ENCODE data around the gene PPP1R15A. TPM values are rescaled to one million over a fixed set of nuclear protein-coding genes. Genes with fewer than 3 reads are reported as not detected.
A peak's percentile ranks its signal among the peaks of the same experiment; 100 is the strongest.
"Not testable (repeated sequence)": the region's sequence is repeated elsewhere in the genome, so short reads cannot be mapped to it uniquely, and the experiment has no call there.

The PPP1R15A gene
- total RNA-seq, 2 donors from 2014 or later, result 108 to 139 TPM

- H3K27ac ChIP-seq, result peak overlapping the region; percentile 100
Measured at GRCh38 chr19:48872884-48873475, 759 bp downstream of the PPP1R15A start.

GRCh38 chr19:48873476-48874302, 1.5 kb downstream of the PPP1R15A start:
- peaks cover 40% of the 10 kb centered on the region for H3K36me3 ChIP-seq
- no peak for ATAC-seq (ENCODE audit: insufficient number of reproducible peaks, low FRiP score, low read depth)

More at GRCh38 chr19:48872884-48873475, 759 bp downstream of the PPP1R15A start:
- TF ChIP-seq CTCF (IDR thresholded peaks at IDR 0.05), result peak; percentile 12
- H3K9me3 ChIP-seq, result no peaks in the 10 kb centered on the region
- no peaks in the 10 kb centered on the region for H3K27me3 ChIP-seq (replicated peaks; ENCODE audit: insufficient read depth)
- peak; percentile 86 for DNase-seq (ENCODE audit: low spot score)
- peaks cover 14 to 34% of the 10 kb centered on the region in 2 donors for H3K4me1 ChIP-seq (ENCODE audit: control insufficient read depth in 1 of 2, low read depth in 2 of 2)
- peak overlapping the region; percentile 95 for H3K4me3 ChIP-seq
- H3K36me3 ChIP-seq, result peaks cover 39% of the 10 kb centered on the region
- peak; percentile 78 for ATAC-seq (ENCODE audit: insufficient number of reproducible peaks, low FRiP score, low read depth)

GRCh38 chr19:48874303-48875135, 2.3 kb downstream of the PPP1R15A start:
- TF ChIP-seq CTCF (IDR thresholded peaks at IDR 0.05), result no peak
- no peak for DNase-seq (ENCODE audit: low spot score)
- H3K9me3 ChIP-seq, result no peaks in the 10 kb centered on the region
- H3K4me3 ChIP-seq, result peak overlapping the region; percentile 95
- H3K36me3 ChIP-seq, result peaks cover 40% of the 10 kb centered on the region
- H3K27ac ChIP-seq, result peak overlapping the region; percentile 100
- H3K4me1 ChIP-seq (ENCODE audit: control insufficient read depth in 1 of 2, low read depth in 2 of 2), result peaks cover 27 to 40% of the 10 kb centered on the region in 2 donors
- H3K27me3 ChIP-seq (replicated peaks; ENCODE audit: insufficient read depth), result no peaks in the 10 kb centered on the region
- ATAC-seq (ENCODE audit: insufficient number of reproducible peaks, low FRiP score, low read depth), result no peak

More at GRCh38 chr19:48873476-48874302, 1.5 kb downstream of the PPP1R15A start:
- Histone ChIP-seq H3K27ac (peak overlapping the region; percentile 100), H3K27me3 (replicated peaks; ENCODE audit: insufficient read depth) (no peaks in the 10 kb centered on the region), H3K4me1 (ENCODE audit: control insufficient read depth in 1 of 2, low read depth in 2 of 2) (peaks cover 19 to 37% of the 10 kb centered on the region in 2 donors), H3K9me3 (no peaks in the 10 kb centered on the region), H3K4me3 (peak overlapping the region; percentile 95)
- no peak for DNase-seq (ENCODE audit: low spot score)
- peak; percentile 2 for TF ChIP-seq CTCF (IDR thresholded peaks at IDR 0.05)

- peak overlapping the region; percentile 100 for H3K27ac ChIP-seq
- not testable (repeated sequence) for H3K27me3 ChIP-seq (replicated peaks; ENCODE audit: insufficient read depth); H3K9me3 ChIP-seq; ATAC-seq (ENCODE audit: insufficient number of reproducible peaks, low FRiP score, low read depth); DNase-seq (ENCODE audit: low spot score)
- H3K4me1 ChIP-seq (ENCODE audit: control insufficient read depth in 1 of 2, low read depth in 2 of 2), result peaks cover 29 to 44% of the 10 kb centered on the region in 2 donors
- H3K4me3 ChIP-seq, result peak overlapping the region; percentile 95
- peaks cover 40% of the 10 kb centered on the region for H3K36me3 ChIP-seq
Measured at GRCh38 chr19:48876043-48876981, 4.1 kb downstream of the PPP1R15A start.

- Histone ChIP-seq H3K4me1 (ENCODE audit: control insufficient read depth in 1 of 2, low read depth in 2 of 2) (peaks cover 29 to 44% of the 10 kb centered on the region in 2 donors), H3K27ac (peak overlapping the region; percentile 69 to 80), H3K4me3 (peak overlapping the region; percentile 25), H3K9me3 (no peaks in the 10 kb centered on the region), H3K36me3 (peaks cover 40% of the 10 kb centered on the region), H3K27me3 (replicated peaks; ENCODE audit: insufficient read depth) (no peaks in the 10 kb centered on the region)
- no peak for TF ChIP-seq CTCF (IDR thresholded peaks at IDR 0.05)
- no peak for DNase-seq (ENCODE audit: low spot score)
- no peak for ATAC-seq (ENCODE audit: insufficient number of reproducible peaks, low FRiP score, low read depth)
Measured at GRCh38 chr19:48877855-48878195, 5.6 kb downstream of the PPP1R15A start.

All from thoracic aorta (tissue), 2 donors.